ENCODE data around the gene KRT80. TPM values are rescaled to one million over a fixed set of nuclear protein-coding genes. Genes with fewer than 3 reads are reported as not detected.

KRT80 gene
- total RNA-seq, 1 experiment from 2014 or later = 6.7 TPM

GRCh38 chr12:52141875-52142274 lies 49.9 kb downstream of the KRT80 start:
- no peak for DNase-seq (ENCODE audit: low read depth)

GRCh38 chr12:52141306-52141705 lies 50.5 kb downstream of the KRT80 start:
- DNase-seq (ENCODE audit: low read depth) = no peak

- DNase-seq (ENCODE audit: low read depth) = no peak
Observed at GRCh38 chr12:52139579-52140062, 52.2 kb downstream of the KRT80 start.

- no peak for DNase-seq (ENCODE audit: low read depth)
Observed at GRCh38 chr12:52139147-52139546, 52.7 kb downstream of the KRT80 start.

- DNase-seq (ENCODE audit: low read depth) = no peak
Observed at GRCh38 chr12:52137746-52138145, 54.1 kb downstream of the KRT80 start.

GRCh38 chr12:52132754-52133161 lies 59.1 kb downstream of the KRT80 start:
- DNase-seq (ENCODE audit: low read depth) = no peak

- DNase-seq (ENCODE audit: low read depth) = no peak
Observed at GRCh38 chr12:52130711-52131110, 61.1 kb downstream of the KRT80 start.

GRCh38 chr12:52127683-52128450 lies 63.9 kb downstream of the KRT80 start:
- no peak for DNase-seq (ENCODE audit: low read depth)

- DNase-seq (ENCODE audit: low read depth) = no peak
Observed at GRCh38 chr12:52126605-52127578, 64.9 kb downstream of the KRT80 start.

- DNase-seq (ENCODE audit: low read depth) = no peak
Observed at GRCh38 chr12:52126050-52126604, 65.7 kb downstream of the KRT80 start.

- no peak for DNase-seq (ENCODE audit: low read depth)
Observed at GRCh38 chr12:52125476-52125900, 66.3 kb downstream of the KRT80 start.

- no peak for DNase-seq (ENCODE audit: low read depth)
Observed at GRCh38 chr12:52123487-52124186, 68.2 kb downstream of the KRT80 start.

- no peak for DNase-seq (ENCODE audit: low read depth)
Observed at GRCh38 chr12:52122904-52123303, 68.9 kb downstream of the KRT80 start.

GRCh38 chr12:52122540-52122871 lies 69.3 kb downstream of the KRT80 start:
- DNase-seq (ENCODE audit: low read depth) = no peak

- DNase-seq (ENCODE audit: low read depth) = peak; percentile 40
Observed at GRCh38 chr12:52121824-52122539, 69.8 kb downstream of the KRT80 start.

GRCh38 chr12:52120951-52121823 lies 70.6 kb downstream of the KRT80 start:
- DNase-seq (ENCODE audit: low read depth) = no peak

- no peak for DNase-seq (ENCODE audit: low read depth)
Observed at GRCh38 chr12:52119398-52120254, 72.2 kb downstream of the KRT80 start.

All from LHCN-M2 (cell line).